Activated CD8-positive, alpha-beta T cell treated with anti-CD3 and anti-CD28 coated beads for 36 hours (primary cell): ENCODE data around the gene TTYH1. TPM values are rescaled to one million over a fixed set of nuclear protein-coding genes. Genes with fewer than 3 reads are reported as not detected.

Experiments used
- ATAC-seq: fragments of 200-7000 bp; cut with Tn5 transposase; one replicate; pipeline ENCODE4 v1.10.0; 2021; ENCODE audit warnings: mild to moderate bottlenecking, moderate library complexity
- CTCF ChIA-PET: fragments of 350-600 bp; sonication (Branson Sonifier 250); formaldehyde crosslinking; loops from one replicate; lab custom pipeline; 2021; ENCODE audit warnings: antibody characterized with exemption; lab: Charles Lee
- POLR2A ChIA-PET: fragments of 350-600 bp; sonication (Branson Sonifier 250); formaldehyde crosslinking; loops from one replicate; lab custom pipeline; 2021; ENCODE audit warnings: antibody characterized with exemption; lab: Charles Lee
- DNase-seq: peaks from one replicate; pipeline ENCODE4 v3.0.0-alpha.2; 2020
- H3K27ac Mint-ChIP-seq: one replicate; pipeline ENCODE4 v1.8.0; 2021; ENCODE audit warnings: mild to moderate bottlenecking, mixed read lengths
- H3K27me3 Mint-ChIP-seq: one replicate; pipeline ENCODE4 v1.8.0; 2021; ENCODE audit warnings: mixed read lengths
- H3K36me3 Mint-ChIP-seq: one replicate; pipeline ENCODE4 v1.8.0; 2021; ENCODE audit warnings: low read depth, mixed read lengths
- H3K4me1 Mint-ChIP-seq: one replicate; pipeline ENCODE4 v1.8.0; 2021; ENCODE audit warnings: low read depth, mixed read lengths
- H3K4me3 Mint-ChIP-seq: one replicate; pipeline ENCODE4 v1.8.0; 2021; ENCODE audit warnings: mild to moderate bottlenecking, moderate library complexity, mixed read lengths
- H3K9me3 Mint-ChIP-seq: one replicate; pipeline ENCODE4 v1.8.0; 2021; ENCODE audit warnings: mixed read lengths
- CTCF ChIP-seq: fragments of 200-600 bp; IDR thresholded peaks from one replicate; pipeline ENCODE4 v1.8.0; 2022; ENCODE audit warnings: antibody characterized with exemption, mild to moderate bottlenecking
- intact Hi-C: fragments of 100-400 bp; cut with micrococcal nuclease; formaldehyde crosslinking; loops from one replicate; pipeline ENCODE4 v1.10.0; 2022
- total RNA-seq, 2 experiments: library from RNA; stranded (reverse); gene quantifications; one replicate each; pipeline ENCODE4 v1.2.3, GENCODE V29; 2021

The TTYH1 gene
- total RNA-seq, 2 experiments from 2014 or later: 0.70 TPM; not detected in 1

DNA sequence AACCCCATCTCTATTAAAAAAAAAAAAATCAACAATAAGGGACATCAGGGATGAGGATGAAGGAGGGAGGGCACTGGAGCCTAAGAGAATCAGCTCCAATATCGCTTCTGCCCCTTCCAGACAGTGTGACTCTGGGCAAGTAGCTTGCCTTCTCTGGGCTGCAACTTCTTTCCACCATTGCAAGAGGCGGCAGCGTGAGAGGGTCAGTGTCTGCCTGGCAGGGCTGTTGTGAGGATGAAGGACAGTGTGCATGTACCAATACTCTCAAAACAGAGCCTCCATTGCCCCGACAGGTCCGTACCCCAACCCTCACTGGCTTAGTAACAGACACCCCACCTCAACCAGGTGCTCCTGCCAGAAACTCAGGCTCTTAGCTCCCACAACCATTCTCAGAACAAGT is 18.4 kb downstream of the TTYH1 start:
- Mint-ChIP-seq H3K4me3 (no peak overlapping the region), H3K9me3 (no peaks in the 10 kb centered on the region), H3K27me3 (peaks cover 3% of the 10 kb centered on the region), H3K4me1 (peaks cover 11% of the 10 kb centered on the region), H3K27ac (no peak overlapping the region), H3K36me3 (peaks cover 1% of the 10 kb centered on the region)
- ChIA-PET CTCF (no interaction called here), POLR2A (interaction anchor here (1.2 kb wide), 1 partner anchor 15 kb away, joined by 3 read pairs; no protein-coding TSS in a partner anchor)
- DNase-seq (no peak), ATAC-seq (no peak)
- intact Hi-C loops: no loop called here
- no peak for TF ChIP-seq CTCF

- H3K27ac Mint-ChIP-seq: no peak overlapping the region
- no peak overlapping the region for H3K4me3 Mint-ChIP-seq
- peaks cover 2% of the 10 kb centered on the region for H3K27me3 Mint-ChIP-seq
- POLR2A ChIA-PET: interaction anchor here (1.2 kb wide), 1 partner anchor 14 kb away, joined by 3 read pairs; no protein-coding TSS in a partner anchor
- DNase-seq (no peak), ATAC-seq (no peak)
- CTCF ChIA-PET: no interaction called here
- H3K36me3 Mint-ChIP-seq: peaks cover 1% of the 10 kb centered on the region
- intact Hi-C loops: no loop called here
- no peaks in the 10 kb centered on the region for H3K9me3 Mint-ChIP-seq
- no peak for TF ChIP-seq CTCF
- H3K4me1 Mint-ChIP-seq: peaks cover 15% of the 10 kb centered on the region
These were observed 19.0 kb downstream of the TTYH1 start for GRCh38 chr19:54434112-54434872.

GRCh38 chr19:54434873-54435214 is 19.6 kb downstream of the TTYH1 start:
- DNase-seq: peak; percentile 27
- POLR2A ChIA-PET: no interaction called here
- Mint-ChIP-seq H3K27ac (no peak overlapping the region), H3K9me3 (no peaks in the 10 kb centered on the region), H3K4me3 (no peak overlapping the region), H3K36me3 (peaks cover 1% of the 10 kb centered on the region), H3K4me1 (peaks cover 17% of the 10 kb centered on the region), H3K27me3 (no peaks in the 10 kb centered on the region)
- intact Hi-C loops: no loop called here
- ATAC-seq: peak; percentile 19
- CTCF ChIA-PET: no interaction called here
- no peak for TF ChIP-seq CTCF

DNA sequence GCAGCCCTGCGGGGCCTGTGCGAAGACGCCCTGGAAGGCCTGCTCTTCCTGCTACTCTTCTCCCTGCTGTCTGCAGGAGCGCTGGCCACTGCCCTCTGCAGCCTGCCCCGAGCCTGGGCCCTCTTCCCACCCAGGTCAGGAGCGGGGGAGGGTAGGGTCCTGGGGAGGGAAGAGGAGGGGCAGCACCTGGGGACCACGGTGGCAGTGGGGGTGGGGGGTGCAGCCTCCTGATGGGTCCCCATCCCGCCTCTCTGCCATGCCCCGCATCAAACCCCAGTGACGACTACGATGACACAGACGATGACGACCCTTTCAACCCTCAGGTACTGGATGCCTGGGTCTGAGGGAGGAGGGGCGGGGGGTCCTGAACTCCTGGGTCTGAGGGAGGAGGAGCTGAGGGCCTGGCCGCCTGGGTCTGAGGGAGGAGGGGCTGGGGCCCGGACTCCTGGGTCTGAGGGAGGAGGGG is 20.3 kb downstream of the TTYH1 start:
- CTCF ChIA-PET: no interaction called here
- peaks cover 1% of the 10 kb centered on the region for H3K36me3 Mint-ChIP-seq
- TF ChIP-seq CTCF: no peak
- H3K27me3 Mint-ChIP-seq: no peaks in the 10 kb centered on the region
- ATAC-seq (no peak), DNase-seq (no peak)
- POLR2A ChIA-PET: no interaction called here
- H3K4me1 Mint-ChIP-seq: peaks cover 17% of the 10 kb centered on the region
- H3K9me3 Mint-ChIP-seq: no peaks in the 10 kb centered on the region
- intact Hi-C loops: no loop called here
- H3K27ac Mint-ChIP-seq: no peak overlapping the region
- H3K4me3 Mint-ChIP-seq: no peak overlapping the region

- H3K27me3 Mint-ChIP-seq: no peaks in the 10 kb centered on the region
- no peak overlapping the region for H3K4me3 Mint-ChIP-seq
- POLR2A ChIA-PET: interaction anchor here (0.8 kb wide), 1 partner anchor 15 kb away, joined by 3 read pairs; no protein-coding TSS in a partner anchor
- peaks cover 17% of the 10 kb centered on the region for H3K4me1 Mint-ChIP-seq
- H3K27ac Mint-ChIP-seq: no peak overlapping the region
- no peak for ATAC-seq
- CTCF ChIA-PET: no interaction called here
- no peak for TF ChIP-seq CTCF
- H3K36me3 Mint-ChIP-seq: peaks cover 1% of the 10 kb centered on the region
- intact Hi-C loops: no loop called here
- H3K9me3 Mint-ChIP-seq: no peaks in the 10 kb centered on the region
- DNase-seq: no peak
These were observed 20.8 kb downstream of the TTYH1 start for GRCh38 chr19:54436031-54436523.
